NT2/D1 (cell line): ENCODE measurements around the gene MYL9.

Experiments
- SUZ12 ChIP-seq: IDR thresholded peaks from 2 replicates; pipeline ENCODE4 v1.6.1; 2011; ENCODE audit not compliant: insufficient read length, insufficient read depth; ENCODE audit errors: extremely low read depth
- YY1 ChIP-seq: IDR thresholded peaks from 2 replicates; pipeline ENCODE4 v1.6.1; 2011; ENCODE audit not compliant: insufficient read length, insufficient read depth
- ZNF274 ChIP-seq: IDR thresholded peaks from 2 replicates; pipeline ENCODE4 v1.6.1; 2011; ENCODE audit warnings: mild to moderate bottlenecking, low read depth, low read length

GRCh38 chr20:36496707-36497669 lies 44.3 kb upstream of the MYL9 start:
- TF ChIP-seq YY1 (no peak), ZNF274 (no peak), SUZ12 (no peak)
